Activated CD4-positive, alpha-beta T cell treated with anti-CD3 and anti-CD28 coated beads, Interleukin-2, Interleukin-6, amounts not matched to agents 100 ng/mL and 50 ng/mL, durations not matched to agents 16 hours and 8 hours (primary cell): ENCODE measurements around the gene WDR27.
A peak's percentile ranks its signal among the peaks of the same experiment; 100 is the strongest.

ENCODE experiments used
- DNase-seq: peaks from one replicate; pipeline ENCODE4 v3.0.0-alpha.2; 2020

The WDR27 gene

DNA sequence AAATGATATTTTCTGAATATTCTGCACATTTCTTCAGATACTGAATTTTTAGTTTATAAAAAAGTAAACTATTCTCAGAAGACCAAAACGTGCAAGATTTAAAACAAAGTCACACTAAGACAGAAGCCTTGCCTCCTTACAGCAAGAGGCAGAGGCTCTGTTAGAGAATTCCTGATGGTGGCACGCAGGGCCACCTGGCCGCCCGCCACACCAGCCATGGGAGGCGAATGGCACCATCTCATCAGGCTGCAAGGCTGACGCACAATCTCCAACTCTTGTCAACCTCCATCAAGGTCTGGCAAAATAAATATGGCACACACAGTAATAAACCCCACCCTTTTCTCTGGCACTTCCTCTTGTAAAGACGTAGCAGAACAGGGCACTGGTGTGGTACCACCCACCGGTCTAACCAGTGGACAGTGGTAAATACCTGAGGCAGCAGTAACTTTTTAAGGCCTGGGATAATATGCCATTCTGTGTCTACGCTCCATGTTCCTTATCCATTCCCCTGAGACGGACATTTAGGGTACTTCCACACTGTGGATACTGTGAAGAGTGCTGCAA lies 111.4 kb downstream of the WDR27 start:
- DNase-seq: no peak

DNA sequence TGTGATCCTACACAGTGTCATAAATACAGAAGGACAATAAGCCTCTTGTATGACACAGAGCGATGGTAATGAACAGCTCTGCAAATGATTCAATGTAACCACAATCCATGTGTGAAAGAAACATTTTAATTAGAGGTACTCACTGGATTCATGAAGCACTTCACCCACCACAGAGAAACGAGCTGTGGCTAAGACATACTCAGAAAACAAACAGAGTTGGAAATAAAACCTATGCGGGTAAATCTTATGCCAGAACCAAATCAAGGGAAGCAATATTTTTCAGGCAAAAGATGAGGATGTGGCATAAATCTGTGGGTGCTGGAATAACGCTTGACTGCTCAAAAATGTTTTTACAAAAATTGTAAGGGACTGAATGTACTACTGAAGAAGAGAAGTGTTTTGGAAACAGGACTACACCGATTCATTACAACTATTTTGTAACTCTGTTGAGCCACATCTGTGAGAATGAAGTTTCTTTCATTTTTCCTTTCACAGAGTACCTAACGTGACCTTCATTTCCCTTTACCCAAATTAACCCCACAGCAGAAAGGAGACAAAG lies 112.1 kb downstream of the WDR27 start:
- peak; percentile 44 for DNase-seq

GRCh38 chr6:169589293-169589692 lies 112.5 kb downstream of the WDR27 start:
- DNase-seq: peak; percentile 51

GRCh38 chr6:169587975-169588374 lies 113.9 kb downstream of the WDR27 start:
- no peak for DNase-seq

DNA sequence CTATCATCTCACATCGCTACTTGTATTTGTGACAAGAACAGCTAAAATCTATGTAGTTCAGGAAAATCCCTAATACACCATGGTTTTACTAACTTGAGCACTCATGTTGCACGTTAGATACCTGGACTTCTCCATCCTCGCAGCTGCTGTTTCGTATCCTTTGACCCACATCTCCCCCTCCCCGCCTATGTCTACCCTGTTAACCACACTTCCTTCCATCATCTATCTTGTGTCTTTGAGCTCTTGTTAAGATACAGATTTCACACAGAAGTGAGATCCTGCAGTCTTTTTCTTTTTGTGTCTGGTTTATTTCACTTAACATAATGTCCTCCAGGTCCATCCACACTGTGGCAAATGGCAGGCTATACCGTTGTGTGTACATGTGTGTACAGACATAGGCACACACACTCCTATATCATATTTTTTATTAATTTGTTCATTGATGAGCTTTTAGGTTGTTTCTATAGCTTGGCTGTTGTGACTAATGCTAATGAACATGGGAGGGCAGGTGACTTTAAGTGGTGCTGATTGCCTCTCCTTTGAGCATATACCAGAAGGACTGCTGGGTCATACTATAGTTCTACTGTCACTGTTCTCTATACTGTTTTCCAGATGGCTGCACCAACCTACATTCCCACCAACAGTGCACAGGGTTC lies 117.8 kb downstream of the WDR27 start:
- peak; percentile 9 for DNase-seq

DNA sequence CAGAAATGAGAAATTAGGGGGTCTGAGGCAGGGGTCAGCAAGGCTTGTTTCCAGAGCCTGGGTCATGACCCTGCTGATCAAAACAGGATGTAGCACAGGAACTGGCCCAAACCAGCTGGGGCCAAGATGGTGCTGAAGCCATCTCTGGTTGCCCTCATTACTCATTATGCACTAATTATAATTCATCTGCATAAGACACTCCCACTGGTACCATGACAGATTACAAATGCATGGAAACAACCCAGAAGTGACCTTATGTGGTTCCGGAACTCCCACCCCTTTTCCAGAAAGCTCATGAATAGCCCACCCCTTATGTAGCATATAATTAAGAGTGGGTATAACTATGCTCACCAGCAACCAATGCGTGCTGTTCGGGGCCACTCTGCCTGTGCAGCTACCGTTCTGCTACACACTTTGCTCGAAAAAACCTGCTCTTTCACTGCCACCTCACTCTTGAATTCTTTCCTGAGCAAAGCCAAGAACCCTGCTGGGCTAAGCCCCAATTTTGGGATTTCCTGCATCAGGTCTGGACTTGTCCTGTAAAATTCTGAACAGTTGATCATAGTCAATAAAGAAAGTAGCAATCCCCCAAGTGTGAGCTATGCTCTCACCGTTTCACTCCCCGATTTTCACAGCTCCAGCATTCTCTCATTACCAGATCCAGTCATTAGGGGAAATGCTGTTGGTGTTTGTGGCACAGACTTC lies 122.3 kb downstream of the WDR27 start:
- DNase-seq: no peak

- DNase-seq: no peak
Measured at GRCh38 chr6:169577974-169578373, 123.9 kb downstream of the WDR27 start.

DNA sequence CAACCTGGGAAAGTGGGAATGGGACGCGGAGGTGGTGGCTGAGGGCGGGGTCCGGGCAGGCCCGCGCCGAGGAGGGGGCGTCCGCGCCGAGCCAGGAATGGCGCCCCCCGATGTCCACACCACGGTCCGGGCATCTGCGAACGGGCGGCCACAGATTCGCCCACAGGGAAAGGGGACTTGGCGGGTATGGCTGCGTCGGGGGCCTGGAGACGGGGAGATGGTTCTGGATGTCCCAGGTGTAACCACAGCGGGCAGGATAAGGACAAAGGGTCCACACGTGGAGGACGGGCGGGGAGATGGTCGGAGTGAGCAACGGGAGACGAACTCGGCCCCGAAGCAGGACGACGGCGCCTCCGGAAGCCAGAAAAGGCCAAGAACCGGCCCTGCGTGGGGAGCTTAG lies 124.6 kb downstream of the WDR27 start:
- no peak for DNase-seq

DNA sequence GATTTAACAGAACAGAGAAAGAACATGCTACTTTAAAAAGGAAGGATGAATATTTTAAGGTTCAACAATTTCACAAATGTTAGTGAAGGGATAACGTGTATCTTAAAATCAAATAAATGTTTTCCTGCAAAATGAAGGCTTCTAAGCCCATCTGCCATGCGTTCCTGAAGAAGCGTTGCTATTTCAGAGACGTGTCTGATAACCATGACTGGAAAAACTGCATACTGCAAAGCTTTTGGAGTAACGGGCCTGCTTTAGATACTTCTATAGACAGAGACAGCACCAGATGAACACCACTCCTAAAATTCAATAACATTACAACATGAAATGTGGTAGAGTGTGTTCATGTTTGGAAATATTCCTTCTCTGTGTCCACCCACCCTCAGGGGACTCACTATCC lies 126.0 kb downstream of the WDR27 start:
- DNase-seq: no peak

- DNase-seq: no peak
Measured at GRCh38 chr6:169575365-169575764, 126.5 kb downstream of the WDR27 start.

DNA sequence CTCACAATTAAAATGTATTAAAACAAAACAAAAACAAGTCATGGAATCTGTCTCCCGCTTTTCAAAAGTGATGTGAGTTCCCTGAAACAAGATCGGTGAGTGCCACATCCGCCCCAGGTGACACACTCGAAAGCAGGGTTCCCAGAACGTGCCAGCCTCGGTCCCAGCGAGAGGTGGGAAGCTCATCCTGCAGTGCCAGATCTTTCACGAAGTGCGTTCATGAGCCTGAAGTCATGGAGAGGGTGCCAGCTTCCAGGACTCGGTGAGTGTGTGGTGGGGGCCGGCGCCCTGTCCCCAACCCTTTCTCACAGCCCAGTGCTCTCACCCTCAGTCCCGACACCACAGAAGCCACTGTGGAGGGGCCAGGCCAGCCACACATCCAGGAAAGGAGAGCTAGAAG lies 127.4 kb downstream of the WDR27 start:
- no peak for DNase-seq

GRCh38 chr6:169573883-169574282 lies 127.9 kb downstream of the WDR27 start:
- no peak for DNase-seq

GRCh38 chr6:169571123-169571962 lies 130.5 kb downstream of the WDR27 start:
- DNase-seq: no peak

DNA sequence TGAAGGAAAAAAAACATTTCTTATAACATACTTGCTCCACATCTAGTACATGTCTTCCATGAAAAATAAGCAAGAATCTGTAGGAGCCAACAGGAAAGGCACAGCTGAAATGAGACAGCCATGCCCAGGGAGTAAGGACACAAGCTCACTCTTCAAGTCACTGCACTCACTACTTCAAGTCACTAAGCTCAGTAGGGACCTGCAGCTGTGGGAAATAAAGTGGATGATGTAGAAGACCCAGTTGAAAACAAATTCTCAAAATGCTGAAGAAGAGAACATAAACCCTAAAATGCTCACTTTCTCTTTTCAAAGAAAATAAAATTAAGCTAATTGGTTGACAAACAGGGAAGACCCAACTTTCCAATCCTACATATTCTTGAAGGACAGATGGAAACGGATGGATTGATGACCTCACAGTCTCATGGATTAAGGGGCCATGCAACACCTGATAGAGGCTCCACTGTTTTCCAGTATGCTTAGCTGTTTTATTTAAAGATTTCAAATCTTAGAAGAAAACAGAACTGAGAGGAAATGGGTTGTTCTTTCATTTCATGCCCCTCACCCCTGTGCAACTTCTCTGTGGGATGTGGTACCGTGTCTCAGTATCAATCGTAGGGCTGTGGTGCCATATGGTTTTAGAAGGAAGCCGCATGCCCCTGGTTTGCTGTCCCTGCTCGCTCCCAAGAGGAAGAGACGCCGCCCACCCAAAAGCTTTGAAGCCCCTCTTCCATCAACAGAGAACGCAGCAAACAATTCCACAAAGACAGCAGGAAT lies 133.3 kb downstream of the WDR27 start:
- no peak for DNase-seq

- no peak for DNase-seq
Measured at GRCh38 chr6:169567819-169568218, 134.0 kb downstream of the WDR27 start.

- DNase-seq: no peak
Measured at GRCh38 chr6:169566961-169567750, 134.7 kb downstream of the WDR27 start.

- DNase-seq: no peak
Measured at GRCh38 chr6:169566319-169566718, 135.5 kb downstream of the WDR27 start.

DNA sequence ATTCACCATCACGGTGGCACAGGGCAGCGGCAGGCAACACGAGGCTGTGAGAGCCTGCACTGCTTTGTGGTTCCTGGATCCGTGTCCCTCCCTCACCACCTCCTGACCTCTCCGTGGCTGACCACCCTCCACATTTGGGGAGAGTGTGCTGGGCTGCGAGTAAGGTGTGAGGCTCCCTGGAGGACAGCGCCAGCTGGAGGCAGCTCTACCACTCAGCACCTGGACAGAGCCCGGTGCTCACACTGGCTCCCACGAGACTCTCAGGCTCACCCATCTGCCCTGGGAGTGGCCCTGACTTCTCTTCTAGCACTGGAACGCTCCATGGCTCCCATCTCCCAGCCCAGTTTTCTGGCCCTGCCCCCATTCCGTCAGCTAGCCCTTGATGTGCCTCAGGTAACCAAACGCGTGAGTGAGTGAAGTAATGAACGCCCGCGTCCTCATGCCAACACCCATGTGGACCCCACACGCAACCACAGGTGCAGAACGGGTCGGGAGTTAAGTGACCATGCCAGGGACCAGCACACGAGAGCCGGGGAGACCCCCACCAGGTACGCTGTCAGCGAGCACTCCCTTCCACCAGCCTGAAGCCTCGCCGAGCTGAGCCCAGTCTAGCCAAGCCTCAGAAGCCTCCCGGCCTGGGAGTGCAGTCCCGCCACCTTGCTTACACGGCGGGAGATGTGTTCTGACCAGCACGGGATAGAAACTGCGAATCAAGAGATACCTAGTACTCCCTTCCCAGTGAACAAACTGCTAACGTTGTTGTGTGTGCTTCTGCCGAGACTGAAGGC lies 137.2 kb downstream of the WDR27 start:
- no peak for DNase-seq

DNA sequence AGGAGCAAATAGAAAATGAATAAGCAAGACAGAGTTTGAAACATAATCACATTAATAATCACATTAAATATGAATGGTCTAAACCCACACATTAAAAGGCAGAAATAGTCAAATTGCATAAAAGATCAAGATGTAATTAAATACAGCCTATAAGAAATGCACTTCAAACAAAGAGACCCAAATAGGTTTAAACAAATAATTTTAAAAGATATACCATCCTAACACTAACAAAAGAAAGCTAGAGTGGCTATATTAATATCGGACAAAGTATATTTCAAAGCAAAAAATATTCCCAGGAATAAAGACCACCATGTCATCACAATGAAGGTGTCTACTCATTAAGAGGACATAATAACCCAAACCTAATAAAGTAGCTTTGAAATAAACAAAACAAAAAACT lies 140.2 kb downstream of the WDR27 start:
- DNase-seq: no peak

DNA sequence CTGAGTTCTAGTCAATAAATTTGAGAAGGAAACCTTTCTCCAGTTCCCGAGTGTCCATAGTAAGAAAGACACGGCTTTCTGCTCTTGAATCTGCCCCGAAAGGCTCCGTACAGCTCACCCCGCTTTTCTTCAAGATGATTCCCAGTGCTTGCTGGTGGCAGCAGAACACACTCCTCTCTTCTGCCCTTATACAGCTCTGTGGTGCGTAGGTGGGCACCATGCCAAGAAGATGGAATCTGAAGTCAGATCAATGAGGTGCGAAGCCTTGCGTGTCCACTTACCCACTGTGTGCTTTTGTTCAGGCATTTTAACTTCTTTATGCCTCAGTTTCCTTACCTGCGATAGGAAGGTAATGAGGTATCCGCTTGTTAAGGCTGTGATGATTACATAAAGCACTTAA lies 142.2 kb downstream of the WDR27 start:
- no peak for DNase-seq
